ENCODE data around the gene NFKBIE.

- TF ChIP-seq CTCF (IDR thresholded peaks at IDR 0.05) (peak in 1 of 6 experiments; percentile 38), POLR2A (IDR thresholded peaks at IDR 0.05) (no peak)
These were observed 7.5 kb downstream of the NFKBIE start for GRCh38 chr6:44257753-44258324.

All from thyroid gland (tissue), 4 donors.